GM18858 (cell line): ENCODE results near the gene OR6J1.
A peak's percentile ranks its signal among the peaks of the same experiment; 100 is the strongest.
"Not testable (repeated sequence)": the region's sequence is repeated elsewhere in the genome, so short reads cannot be mapped to it uniquely, and the experiment has no call there.

Experiments used
- ATAC-seq: cut with Tn5 transposase; IDR thresholded peaks from one replicate; pipeline ENCODE4 v1.9.1; 2021; ENCODE audit not compliant: unreplicated experiment

The OR6J1 gene

DNA sequence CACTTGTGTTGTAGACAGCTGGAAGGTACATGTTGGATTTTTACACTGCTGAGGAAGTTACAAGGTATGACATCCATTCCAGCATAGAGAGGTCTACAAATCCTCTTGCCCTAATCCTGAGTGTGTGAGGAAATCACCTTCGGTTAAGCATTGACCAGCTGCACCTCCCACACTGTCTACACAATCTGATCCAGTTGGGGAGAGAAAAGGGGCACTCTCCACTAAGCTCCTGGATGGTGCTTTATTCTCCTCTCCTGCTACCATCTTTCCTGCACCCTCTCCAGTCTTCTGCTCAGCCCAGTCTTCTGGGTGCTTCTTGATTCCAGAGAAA lies at the start of gene OR6J1:
TSS of gene OR6J1 (minus strand) at position 48 of the 331 bp plus-strand sequence. CDS start 9,541 bp downstream, outside the sequence.
- no peak for ATAC-seq

DNA sequence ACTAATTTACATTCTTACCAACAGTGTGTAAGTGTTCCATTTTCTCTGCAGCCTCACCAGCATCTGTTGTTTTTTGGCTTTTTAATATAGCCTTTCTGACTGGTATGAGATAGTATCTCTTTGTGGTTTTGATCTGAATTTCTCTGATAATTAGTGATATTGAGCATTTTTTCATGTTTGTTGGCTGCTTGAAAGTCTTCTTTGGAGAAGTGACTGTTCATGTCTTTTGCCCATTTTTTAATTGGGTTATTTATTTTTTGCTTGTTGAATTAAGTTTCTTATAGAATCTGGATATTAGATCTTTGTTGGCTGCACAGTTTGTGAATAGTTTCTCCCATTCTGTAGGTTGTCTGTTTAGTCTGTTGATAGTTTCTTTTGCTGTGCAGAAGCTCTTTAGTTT lies 48.0 kb upstream of the OR6J1 start:
- ATAC-seq = no peak

DNA sequence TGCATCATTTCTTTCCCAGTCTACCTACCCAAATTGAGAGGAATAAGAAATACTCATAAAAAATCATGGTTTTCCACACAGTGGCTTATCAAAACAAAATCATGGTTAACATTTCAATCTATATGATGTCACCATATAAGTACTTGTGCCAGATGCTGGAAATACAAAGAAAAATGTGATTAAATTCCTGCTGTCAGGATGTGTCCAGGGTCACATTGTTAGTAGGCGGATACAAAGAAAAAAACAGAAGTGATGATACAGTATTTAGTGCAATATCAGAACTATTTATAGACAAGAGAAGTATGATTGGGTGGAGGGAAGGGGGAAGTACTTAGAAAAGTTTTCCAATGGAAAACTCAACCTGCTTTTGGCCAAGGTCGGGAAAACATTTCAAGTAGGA lies 47.0 kb upstream of the OR6J1 start:
- ATAC-seq = no peak

DNA sequence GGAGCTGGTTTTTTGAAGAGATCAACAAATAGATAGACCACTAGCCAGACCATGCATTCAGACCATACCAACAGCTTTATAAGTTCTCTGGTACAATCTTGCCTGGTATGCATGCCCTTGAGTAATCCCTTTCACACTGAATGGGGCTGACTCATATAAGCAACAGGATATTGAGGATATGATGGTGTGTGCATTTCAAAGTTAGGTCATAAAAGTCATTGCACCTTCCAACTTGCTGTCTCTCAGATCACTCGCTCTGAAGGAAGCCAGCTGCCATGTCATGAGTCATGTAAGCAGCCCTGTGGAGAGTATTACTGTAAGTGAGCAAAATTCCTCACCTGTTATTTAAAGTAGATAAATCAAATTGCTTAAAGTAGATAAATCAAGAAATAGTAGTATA lies 45.0 kb upstream of the OR6J1 start:
- ATAC-seq = no peak

DNA sequence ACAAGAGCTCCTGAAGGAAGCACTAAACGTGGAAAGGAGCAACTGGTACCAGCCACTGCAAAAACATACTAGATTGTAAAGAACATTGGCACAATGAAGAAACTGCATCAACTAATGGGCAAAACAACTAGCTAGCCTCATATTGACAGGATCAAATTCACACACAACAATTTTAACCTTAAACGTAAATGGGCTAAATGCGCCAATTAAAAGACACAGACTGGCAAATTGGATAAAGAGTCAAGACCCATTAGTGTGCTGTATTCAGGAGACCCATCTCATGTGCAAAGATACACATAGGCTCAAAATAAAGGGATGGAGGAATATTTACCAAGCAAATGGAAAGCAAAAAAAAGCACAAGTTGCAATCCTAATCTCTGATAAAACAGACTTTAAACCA lies 43.8 kb upstream of the OR6J1 start:
- ATAC-seq = not testable (repeated sequence)

DNA sequence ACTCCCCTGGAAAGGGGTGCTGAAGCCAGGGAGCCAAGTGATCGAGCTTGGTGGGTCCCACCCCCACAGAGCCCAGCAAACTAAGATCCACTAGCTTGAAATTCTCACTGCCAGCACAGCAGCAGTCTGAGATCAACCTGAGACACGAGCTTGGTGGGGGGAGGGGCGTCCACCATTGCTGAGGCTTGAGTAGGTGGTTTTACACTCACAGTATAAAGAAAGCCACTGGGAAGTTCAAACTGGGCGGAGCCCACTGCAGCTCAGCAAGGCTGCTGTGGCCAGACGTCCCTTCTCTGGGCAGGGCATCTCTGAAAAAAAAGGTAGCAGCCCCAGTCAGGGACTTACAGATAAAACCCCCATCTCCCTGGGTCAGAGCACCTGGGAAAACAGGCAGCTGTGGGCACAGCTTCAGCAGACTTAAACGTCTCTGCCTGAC lies 42.0 kb upstream of the OR6J1 start:
- not testable (repeated sequence) for ATAC-seq

DNA sequence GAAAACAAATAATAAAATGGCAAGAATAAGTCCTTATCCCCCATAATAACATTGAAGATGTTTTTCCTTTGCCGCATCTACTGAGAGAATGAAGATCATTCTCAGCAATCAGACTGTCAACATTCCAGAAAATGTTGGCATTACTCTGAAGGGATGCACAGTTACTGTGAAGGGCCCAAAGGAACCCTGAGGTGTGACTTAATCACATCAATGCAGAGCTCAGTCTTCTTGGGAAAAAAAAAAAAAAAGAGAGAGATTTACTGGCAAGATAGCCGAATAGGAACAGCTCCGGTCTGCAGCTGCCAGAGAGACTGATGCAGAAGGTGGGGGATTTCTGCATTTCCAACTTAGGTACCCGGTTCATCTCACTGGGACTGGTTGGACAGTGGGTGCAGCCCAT lies 41.3 kb upstream of the OR6J1 start:
- ATAC-seq = no peak

DNA sequence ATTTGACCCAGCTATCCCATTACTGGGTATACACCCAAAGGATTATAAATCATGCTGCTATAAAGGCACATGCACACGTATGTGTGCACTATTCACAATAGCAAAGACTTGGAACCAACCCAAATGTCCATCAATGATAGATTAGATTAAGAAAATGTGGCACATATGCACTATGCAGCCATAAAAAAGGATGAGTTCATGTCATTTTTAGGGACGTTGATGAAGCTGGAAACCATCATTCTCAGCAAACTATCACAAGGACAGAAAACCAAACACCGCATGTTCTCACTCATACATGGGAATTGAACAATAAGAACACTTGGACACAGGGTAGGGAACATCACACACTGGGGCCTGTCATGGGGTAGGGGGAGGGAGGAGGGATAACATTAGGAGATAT lies 39.3 kb upstream of the OR6J1 start:
- ATAC-seq = not testable (repeated sequence)

DNA sequence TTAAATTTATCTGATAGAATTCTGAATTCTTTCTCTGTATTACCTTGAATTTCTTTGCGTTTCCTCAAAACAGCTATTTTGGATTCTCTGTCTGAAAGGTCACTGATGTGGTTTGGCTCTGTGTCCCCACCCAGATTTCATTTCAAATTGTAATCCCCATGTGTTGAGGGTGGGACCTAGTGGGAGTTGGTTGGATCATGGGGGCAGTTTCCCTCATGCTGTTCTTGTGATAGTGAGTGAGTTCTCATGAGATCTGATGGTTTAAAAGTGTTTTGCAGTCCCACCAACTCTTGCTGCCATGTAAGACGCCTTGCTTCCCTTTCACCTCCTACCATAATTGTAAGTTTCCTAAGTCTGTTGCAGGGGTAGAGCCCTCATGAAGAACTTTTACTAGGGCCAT lies 34.1 kb upstream of the OR6J1 start:
- ATAC-seq = no peak

DNA sequence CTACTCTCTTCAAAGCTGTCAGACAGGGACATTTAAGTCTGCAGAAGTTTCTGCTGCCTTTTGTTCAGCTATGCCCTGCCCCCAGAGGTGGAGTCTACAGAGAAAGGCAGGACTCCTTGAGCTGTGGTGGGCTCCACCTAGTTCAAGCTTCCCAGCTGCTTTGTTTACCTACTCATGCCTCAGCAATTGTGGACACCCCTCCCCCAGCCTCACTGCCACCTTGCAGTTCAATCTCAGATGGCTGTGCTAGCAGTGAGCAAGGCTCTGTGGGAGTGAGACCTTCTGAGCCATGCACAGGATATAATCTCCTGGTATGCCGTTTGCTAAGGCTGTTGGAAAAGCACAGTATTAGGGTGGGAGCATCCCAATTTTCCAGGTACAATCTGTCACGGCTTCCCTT lies 33.4 kb upstream of the OR6J1 start:
- not testable (repeated sequence) for ATAC-seq

DNA sequence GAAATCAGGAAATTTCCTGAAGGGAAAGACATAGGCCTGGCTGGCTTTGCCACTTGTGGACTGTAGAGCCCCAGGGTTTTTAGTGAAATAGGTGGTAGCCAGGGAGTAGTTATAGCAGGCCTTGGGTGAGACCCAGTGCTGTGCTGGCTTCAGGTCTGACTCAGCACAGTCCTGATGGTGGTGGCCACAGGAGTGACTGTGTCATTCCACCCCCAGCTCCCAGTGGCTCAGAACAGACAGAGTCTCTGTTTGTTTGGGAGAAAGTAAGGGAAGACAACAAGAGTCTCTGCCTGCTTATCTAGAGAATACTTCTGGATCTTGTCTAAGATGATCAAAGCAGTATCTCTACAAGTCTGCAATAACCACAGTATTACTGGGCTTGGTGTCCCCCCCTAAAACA lies 27.5 kb upstream of the OR6J1 start:
- ATAC-seq = no peak

DNA sequence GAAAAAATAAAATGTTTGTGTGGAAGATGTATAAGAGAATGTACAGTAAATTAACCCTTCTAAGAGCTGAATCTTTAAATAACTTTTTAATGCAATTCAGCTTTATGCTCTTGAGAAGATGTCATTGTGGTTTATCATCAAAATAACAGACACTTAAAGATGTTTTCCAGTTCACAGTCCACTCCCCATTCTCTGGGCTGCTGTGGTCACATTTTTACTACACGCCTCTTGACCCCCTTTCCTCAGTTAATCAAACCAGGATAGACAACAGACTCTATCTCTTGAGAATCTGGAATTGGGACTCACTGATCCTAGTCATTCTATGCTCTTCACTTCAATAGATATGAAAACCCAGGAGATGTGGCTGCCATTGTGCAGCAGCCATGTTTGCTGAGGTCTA lies 24.7 kb upstream of the OR6J1 start:
- ATAC-seq = no peak

DNA sequence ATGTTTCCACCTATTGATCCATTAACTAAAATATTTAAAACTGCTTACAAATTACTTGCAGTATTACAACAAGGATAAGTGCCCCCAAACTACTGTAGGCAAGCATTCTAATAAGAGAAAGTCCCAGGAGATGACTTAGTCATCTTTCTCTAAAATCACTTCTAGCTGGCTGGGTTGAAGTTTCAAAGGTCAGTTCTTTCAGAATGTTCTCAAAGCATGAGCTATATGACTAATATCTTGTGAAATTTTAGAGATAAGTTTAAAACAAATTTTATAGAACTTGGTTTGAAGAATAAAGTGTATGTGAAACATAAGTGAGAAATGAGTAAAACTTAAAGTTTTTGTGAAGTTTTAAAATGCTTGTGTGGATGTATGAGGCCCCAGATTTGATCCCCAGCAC lies 24.3 kb upstream of the OR6J1 start:
- ATAC-seq = peak; percentile 57

DNA sequence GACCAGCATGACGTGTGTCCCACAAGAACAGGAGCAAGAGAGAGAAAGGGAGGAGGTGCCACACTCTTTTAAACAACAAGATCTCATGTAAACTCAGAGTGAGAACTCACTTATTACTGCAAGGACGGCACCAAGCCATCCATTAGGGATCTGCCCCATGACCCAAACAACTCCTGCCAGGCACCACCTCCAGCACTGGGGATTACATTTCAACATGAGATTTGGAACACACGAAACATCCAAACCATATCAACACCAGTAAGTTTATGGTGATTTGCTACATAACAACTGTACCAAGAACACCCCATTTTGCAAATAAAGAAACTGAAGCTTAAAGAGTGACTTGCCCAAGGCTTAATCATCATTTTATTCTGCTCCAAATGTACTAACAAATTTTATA lies 23.7 kb upstream of the OR6J1 start:
- ATAC-seq = no peak

DNA sequence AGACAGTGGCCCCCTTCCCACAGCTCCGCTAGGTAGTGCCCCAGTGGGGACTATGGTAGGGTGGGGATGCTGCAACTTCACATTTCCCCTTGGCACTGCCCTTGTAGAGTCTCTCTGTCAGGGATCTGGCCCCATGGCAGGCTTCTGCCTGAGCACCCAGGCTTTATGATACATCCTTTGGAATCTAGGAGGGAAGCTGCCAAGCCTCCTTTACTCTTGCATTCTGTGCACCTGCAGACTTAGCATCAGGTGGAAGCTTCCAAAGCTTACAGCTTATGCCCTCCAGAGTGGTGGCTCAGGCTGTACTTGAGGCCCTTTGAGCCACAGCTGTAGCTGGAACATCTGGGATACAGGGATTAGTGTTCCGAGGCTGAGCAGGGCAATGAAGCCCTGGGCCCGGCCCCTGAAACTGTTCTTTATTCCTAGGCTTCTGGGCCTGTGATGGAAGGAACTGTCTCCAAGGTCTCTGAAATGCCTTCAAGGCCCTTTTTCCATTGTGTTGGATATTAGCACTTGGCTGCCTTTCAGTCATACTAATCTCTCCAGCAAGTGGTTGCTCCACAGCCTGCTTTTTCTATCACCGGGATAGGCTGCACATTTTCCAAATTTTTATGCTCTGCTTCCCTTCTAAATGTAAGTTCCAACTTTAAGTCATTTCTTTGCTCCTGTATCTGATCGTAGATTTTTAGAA lies 22.2 kb upstream of the OR6J1 start:
- ATAC-seq = no peak

DNA sequence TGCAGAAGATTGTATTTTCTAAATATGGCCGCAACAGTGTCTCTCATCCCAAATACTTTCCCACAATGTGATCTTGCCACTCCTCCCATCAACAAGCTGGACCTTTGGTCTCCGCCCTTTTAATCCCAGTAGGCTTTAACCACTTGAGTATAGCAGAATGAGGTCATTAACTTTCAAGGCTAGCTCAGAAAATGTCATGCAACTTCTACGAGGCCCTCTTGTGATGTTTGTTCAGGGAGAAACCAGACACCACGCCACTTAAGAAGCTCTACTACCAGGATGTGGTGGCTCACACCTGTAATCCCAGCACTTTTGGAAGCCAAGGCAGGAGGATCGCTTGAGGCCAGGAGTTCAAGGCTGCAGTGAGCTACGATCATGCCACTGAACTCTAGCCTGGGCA lies 20.1 kb upstream of the OR6J1 start:
- ATAC-seq = no peak

DNA sequence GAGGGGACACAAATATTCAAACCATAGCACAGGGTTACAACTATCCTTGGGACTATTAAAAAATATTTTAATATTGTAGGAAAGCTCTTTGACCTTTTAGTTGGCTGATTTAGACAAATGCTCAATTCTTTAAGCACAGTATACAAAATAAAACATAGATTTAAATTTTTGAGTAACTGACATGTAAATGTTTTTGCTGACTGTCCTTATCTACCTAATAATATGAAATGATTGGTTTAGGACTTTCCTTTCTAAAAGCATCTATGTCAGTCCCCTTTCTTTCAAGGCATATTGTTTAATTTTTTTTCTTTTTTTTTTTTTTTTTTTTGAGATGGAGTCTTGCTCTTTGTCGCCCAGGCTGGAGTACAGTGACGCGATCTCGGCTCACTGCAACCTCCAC lies 16.5 kb upstream of the OR6J1 start:
- no peak for ATAC-seq

DNA sequence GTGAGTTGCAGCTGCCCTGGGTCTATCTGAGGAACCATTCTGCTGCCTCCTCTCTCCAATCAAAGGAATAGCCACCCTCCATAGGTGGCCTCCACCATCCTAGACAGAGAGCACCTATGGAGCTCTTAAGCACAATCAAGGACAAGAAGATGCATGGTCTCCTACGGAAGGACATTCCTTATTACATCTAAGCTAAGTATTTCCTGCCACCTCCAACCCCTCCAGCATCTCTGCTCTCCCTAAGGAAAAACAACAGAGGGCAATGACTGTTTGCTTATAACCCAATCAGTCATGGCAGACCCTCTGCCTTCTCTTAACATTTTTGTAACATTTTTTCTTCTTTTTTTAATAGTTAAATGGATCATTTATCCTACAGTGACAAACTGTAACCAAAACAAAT lies 14.8 kb upstream of the OR6J1 start:
- ATAC-seq = no peak

DNA sequence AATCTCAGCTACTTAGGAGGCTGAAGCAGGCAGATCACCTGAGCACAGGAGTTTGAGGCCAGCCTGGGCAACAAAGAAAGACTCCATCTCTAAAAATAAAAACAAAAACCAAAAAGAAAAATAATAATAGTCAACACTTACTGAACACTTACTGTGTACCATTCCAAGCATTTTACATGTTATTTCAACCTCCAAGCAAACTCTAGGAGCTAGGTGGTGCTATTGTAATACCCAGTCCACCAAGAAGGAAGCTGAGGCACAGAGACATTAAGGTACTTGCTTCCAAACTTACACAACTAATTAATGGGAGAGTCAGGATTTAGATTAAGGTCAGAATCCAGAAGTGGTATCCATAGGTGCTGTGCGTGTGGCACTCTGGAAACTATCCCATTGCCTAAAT lies 13.7 kb upstream of the OR6J1 start:
- no peak for ATAC-seq

DNA sequence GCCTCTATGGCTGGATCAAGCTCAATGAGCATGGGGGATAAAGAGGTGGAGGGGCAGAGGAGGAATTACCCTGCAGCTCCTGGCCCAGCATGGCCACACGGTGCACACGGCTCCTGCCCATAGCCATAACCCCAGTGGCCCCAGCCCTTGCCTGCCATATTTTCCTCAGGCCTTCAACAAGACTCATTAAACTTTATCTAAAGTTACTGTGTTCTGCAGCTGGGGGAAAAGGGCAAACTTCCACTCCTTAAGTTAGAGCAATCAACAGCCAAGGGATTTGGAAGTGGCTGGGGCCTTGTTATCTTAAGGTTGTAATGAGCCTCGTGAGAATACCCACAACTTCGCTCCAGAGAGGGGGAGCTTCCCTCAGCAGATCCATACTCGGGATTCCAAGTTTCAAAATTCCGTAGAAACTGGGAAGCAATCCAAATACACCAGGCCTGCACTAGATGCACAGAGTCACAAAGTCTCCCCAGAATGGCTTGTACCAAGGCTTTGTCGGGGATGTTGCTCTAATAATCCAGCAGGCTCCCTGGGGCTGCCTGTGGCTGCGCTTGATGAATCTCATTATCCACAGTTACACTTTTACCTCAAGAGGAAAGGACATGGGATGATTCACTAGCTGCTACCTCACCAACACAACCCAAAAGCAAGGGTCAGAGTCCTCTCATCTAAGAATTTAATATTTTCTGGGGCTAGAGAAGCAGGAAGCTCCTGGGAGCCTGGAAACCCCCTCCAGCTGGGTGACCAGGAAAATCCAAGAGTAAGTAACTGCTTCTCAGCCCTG lies 13.0 kb upstream of the OR6J1 start:
- no peak for ATAC-seq

DNA sequence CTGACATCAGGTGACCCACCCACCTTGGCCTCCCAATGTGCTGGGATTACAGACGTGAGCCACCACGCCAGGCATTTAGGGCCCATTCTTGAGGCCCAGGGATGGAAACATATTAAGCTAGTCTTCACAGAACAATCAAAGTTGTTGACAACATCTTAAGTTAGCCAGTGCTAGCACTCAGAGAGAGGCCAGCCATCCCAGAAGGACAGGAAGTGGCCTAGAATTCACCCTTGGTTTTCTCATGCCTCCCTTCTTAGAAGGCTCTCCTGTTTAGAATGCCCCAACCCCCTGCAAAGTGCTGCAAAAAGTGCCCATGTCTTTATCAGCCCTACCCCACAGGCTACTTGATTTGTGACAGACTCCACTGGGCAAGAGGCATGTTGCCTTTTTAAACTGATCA lies 12.1 kb upstream of the OR6J1 start:
- no peak for ATAC-seq

DNA sequence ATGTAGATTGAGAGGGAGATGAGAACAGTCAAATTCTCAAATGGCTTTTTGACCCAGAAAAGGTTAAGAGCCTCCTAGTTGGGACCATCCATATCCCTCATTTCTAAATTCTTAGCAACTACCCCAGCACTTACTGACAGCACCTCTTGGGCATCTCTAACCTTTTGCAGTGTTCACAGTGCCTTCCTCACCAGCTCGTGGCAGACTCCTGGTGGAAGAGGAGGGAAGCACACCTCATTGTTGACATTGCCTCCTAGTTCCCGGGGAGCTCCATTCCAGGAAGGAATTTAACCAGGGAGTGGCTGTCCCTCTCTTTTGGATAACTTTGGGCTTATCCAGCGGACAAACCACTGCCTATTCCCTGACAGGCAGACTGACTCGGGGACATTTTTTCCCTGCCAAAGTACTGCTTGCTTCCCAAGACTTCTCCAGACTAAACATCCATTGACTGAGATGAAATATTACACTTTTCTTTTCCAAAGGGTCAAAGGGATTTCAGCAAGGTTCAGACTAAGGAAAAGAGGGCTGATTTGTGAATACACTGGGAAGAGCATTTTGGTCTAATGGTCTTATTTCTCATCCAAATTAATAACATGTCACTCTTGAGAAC lies 9.0 kb upstream of the OR6J1 start:
- ATAC-seq = no peak
